Endothelial cell of umbilical vein (primary cell): ENCODE data around the gene IL5RA.

Experiments used
- EZH2 ChIP-seq: IDR thresholded peaks from 2 replicates; pipeline ENCODE4 v1.6.1; 2012; ENCODE audit warnings: borderline replicate concordance, low read depth, mild to moderate bottlenecking, moderate library complexity, low read length, inconsistent platforms; ENCODE audit not compliant: severe bottlenecking
- FOS ChIP-seq: IDR thresholded peaks from 2 replicates; pipeline ENCODE4 v1.6.1; 2011; ENCODE audit warnings: mild to moderate bottlenecking, low read length, moderate library complexity, borderline replicate concordance; ENCODE audit not compliant: insufficient read depth
- GATA2 ChIP-seq: IDR thresholded peaks from 2 replicates; pipeline ENCODE4 v1.7.0; 2011; ENCODE audit warnings: low read depth, mild to moderate bottlenecking, moderate library complexity, mixed read lengths, low read length; ENCODE audit not compliant: insufficient read length, insufficient read depth
- JUN ChIP-seq: IDR thresholded peaks from 2 replicates; pipeline ENCODE4 v1.6.1; 2011; ENCODE audit warnings: borderline replicate concordance, low read depth; ENCODE audit not compliant: insufficient read length, insufficient read depth
- MYC ChIP-seq: IDR thresholded peaks from one replicate; pipeline ENCODE4 v1.6.1; 2011; ENCODE audit warnings: mild to moderate bottlenecking, low read depth, low read length
- POLR2A ChIP-seq: IDR thresholded peaks from 2 replicates; pipeline ENCODE4 v1.6.1; 2012; ENCODE audit warnings: low read depth, mild to moderate bottlenecking, control low read depth, low read length
- POLR2AphosphoS5 ChIP-seq: IDR thresholded peaks from 2 replicates; pipeline ENCODE4 v1.6.1; 2012; ENCODE audit warnings: low read depth, mild to moderate bottlenecking, control low read depth, low read length, moderate library complexity; ENCODE audit not compliant: insufficient read depth
- TF ChIP-seq, protein P1 (sequence below), 2 donors: IDR thresholded peaks; 1 replicate in 1 of 2; 2 replicates in 1 of 2; pipeline ENCODE4 v1.5.1; 2011; ENCODE audit warnings: low read length in 2 of 2, mild to moderate bottlenecking in 2 of 2, moderate library complexity in 2 of 2, control low read depth in 1 of 2, inconsistent platforms in 1 of 2, low read depth in 1 of 2; ENCODE audit not compliant: insufficient read depth in 1 of 2; ENCODE audit errors: extremely low read depth in 1 of 2
- TF ChIP-seq, protein P2 (sequence below): IDR thresholded peaks from 2 replicates; pipeline ENCODE4 v1.6.1; 2011; ENCODE audit not compliant: insufficient read depth, insufficient read length

DNA sequence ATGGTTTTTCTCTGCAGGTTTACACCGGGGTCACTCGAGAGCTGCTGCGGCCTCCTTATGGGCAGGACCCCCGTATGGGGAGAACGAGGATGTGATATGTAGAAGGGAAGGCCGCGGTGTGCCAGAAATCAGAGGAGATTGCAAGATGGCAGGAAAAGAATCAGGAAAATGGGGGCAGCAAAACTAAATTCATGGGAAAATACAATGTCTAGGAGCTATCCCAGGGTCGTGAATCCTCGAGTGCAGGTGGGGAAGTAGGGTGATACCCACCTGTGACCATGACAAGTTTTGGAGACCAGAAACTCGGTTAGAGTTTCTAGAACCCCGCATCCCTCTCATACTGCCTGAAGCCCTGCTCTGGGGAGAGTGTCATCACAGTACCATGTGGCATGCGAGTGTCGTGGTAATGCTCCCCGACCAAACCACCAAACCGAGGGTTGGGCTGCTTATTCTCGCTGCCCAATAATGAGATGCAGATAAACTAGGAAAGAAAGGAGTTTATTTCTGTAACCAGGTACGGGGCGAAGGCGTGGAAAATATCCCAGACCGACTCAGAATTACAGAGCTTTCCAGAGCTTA is 17.3 kb upstream of the IL5RA start:
- TF ChIP-seq EZH2: no peak
- TF ChIP-seq, protein P1, sequence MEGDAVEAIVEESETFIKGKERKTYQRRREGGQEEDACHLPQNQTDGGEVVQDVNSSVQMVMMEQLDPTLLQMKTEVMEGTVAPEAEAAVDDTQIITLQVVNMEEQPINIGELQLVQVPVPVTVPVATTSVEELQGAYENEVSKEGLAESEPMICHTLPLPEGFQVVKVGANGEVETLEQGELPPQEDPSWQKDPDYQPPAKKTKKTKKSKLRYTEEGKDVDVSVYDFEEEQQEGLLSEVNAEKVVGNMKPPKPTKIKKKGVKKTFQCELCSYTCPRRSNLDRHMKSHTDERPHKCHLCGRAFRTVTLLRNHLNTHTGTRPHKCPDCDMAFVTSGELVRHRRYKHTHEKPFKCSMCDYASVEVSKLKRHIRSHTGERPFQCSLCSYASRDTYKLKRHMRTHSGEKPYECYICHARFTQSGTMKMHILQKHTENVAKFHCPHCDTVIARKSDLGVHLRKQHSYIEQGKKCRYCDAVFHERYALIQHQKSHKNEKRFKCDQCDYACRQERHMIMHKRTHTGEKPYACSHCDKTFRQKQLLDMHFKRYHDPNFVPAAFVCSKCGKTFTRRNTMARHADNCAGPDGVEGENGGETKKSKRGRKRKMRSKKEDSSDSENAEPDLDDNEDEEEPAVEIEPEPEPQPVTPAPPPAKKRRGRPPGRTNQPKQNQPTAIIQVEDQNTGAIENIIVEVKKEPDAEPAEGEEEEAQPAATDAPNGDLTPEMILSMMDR (IDR thresholded peaks at IDR 0.05; ENCODE audit: extremely low read depth in 1 of 2, insufficient read depth in 1 of 2, low read depth in 1 of 2, low read length in 2 of 2): no peak
- TF ChIP-seq POLR2A: no peak
- TF ChIP-seq, protein P2, sequence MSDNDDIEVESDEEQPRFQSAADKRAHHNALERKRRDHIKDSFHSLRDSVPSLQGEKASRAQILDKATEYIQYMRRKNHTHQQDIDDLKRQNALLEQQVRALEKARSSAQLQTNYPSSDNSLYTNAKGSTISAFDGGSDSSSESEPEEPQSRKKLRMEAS: no peak
- no peak for TF ChIP-seq MYC
- no peak for TF ChIP-seq GATA2
- TF ChIP-seq POLR2AphosphoS5: no peak
- no peak for TF ChIP-seq JUN
- TF ChIP-seq FOS: no peak
